GM18517 (cell line): ENCODE data around the gene DNAJB11.
"Not testable (repeated sequence)": the region's sequence is repeated elsewhere in the genome, so short reads cannot be mapped to it uniquely, and the experiment has no call there.

Source experiments
- ATAC-seq: cut with Tn5 transposase; IDR thresholded peaks from one replicate; pipeline ENCODE4 v1.9.1; 2021; ENCODE audit warnings: mild to moderate bottlenecking, moderate library complexity; ENCODE audit not compliant: unreplicated experiment

The DNAJB11 gene

GRCh38 chr3:186617036-186617946 is 46.8 kb downstream of the DNAJB11 start:
- ATAC-seq, result peak; percentile 90

- ATAC-seq, result no peak
These were observed 47.9 kb downstream of the DNAJB11 start for GRCh38 chr3:186618318-186618938.

- no peak for ATAC-seq
These were observed 49.3 kb downstream of the DNAJB11 start for GRCh38 chr3:186619787-186620212.

GRCh38 chr3:186620213-186621092 is 49.9 kb downstream of the DNAJB11 start:
- ATAC-seq, result no peak

GRCh38 chr3:186621894-186622650 is 51.6 kb downstream of the DNAJB11 start:
- ATAC-seq, result no peak

DNA sequence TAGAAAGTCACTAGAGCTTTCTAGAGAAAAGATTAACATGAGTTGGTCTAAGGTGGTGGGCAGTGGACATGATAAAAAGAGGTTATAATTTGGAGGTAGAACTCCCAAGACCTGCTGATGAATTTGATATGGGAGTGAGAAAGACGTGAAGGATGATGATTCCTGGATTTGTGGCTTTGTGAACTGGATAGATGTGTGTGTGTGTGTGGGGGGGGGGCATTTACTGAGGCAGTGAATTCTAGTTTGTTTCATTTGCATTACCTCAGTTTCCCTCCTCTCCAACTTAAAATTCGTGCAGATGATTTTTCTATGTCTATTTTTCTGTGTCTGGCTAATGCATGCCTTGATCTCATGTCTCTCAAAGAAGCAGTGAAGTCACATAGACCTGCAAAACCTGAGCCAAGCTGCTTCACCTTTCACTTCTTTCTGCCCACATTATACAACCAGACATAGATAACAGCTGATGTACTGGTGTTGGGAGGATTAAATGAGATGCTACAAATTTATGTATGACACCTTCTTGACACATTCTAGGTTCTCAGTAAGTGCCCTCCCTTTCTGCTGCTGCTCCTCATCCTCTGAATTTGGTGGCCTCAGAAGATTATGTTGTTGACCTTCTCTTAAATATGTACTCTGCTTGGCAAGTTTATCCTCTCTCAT is 52.3 kb downstream of the DNAJB11 start:
- ATAC-seq, result no peak

- ATAC-seq, result no peak
These were observed 54.1 kb downstream of the DNAJB11 start for GRCh38 chr3:186624598-186624997.

GRCh38 chr3:186625600-186626042 is 55.1 kb downstream of the DNAJB11 start:
- ATAC-seq, result no peak

DNA sequence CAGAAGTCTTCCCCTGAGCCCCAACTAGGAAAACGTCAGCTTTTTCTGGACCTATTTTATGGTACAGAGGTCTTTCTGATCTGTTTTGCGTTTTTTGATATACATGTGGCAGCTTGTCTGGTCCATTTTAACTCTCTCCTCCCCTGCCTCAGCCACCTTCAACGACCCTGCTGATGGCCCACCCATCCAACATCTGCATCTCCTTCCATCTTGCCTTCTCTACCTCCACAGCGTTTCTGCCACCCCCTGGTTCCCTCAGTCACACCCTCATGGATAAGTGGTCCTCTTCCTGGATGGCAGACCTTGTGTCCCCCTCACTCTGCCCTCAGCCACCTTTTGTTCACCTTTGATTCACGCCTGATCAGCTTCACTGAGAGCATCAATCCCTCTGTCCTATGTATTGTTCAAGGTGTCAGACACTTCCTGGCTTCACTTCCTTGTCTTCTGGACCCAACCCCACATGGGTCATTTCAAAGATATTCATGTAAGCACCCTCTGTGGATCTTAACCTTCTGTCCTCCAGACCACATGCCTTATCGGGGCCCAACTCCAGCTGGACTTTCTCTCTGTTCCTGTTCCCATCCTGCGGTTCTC is 55.8 kb downstream of the DNAJB11 start:
- ATAC-seq, result no peak

DNA sequence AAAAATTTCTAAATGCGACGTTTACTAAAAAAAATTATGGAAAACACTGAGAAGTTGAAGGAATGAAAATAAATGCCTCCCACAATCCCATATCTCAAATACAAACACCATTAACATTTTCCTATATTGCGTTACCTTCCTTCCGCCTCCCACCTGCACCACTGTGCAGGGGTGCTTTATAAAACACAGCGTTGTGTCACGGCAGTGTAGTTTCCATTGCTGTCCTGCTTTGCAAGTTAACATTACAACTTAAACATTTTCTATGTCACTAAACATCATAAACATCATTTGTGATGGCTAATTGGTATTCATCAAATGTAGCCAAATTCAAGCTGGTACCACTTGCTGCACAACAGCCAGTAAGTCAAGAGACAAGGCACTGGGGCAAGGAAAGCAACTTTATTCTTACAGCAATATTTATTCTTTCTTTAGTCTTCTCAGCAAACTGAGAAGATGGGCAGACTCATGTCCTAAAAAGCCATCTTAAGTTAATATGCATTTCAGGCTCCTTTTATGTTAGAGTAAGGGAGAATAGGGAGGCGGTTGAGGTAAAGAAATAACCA is 57.4 kb downstream of the DNAJB11 start:
- ATAC-seq, result no peak

DNA sequence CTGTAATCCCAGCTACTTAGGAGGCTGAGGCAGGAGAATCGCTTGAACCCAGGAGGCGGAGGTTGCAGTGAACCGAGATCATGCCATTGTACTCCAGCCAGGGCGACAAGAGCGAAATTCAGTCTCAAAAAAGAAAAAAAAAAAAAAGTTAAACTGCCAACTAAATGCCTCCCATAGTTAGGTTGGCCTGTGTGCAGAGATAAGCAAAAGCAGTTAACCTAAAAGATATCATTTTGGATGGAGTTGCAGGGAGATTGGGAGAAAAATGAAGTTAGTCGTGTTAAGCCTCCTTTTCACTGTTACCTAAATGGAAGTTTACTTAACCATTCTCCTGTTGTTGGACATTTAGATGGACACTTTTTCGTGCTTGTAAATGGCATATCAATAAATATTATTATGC is 58.2 kb downstream of the DNAJB11 start:
- no peak for ATAC-seq

DNA sequence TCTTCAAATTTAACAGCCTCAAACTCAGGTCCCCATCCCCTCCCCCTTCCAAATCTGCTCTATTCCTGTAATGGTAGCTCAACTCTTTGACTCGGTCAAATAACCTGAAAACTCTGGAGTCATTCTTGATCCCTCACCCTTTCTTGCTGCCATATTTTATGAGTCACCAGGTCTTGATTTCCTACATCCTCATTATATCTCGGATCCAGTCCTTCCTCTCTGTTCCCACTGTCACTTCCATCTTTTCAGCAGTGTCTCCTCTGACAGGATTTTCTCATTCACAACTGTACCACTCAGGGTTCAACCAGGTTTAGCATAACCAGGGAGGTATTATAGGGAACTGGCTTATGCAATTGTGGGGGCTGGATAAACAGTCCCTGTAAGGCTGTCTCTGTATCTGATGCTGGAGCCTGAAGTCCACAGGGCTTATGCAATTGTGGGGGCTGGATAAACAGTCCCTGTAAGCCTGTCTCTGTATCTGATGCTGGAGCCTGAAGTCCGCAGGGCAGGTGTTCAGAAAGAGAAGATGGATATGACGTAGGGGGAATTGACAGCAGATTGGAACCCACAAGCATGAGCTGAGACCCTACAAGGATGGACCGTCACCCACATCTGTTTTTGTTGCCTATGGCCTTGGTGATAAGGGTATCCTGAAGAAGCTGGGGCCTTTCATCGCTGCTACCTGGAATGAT is 60.6 kb downstream of the DNAJB11 start:
- no peak for ATAC-seq

DNA sequence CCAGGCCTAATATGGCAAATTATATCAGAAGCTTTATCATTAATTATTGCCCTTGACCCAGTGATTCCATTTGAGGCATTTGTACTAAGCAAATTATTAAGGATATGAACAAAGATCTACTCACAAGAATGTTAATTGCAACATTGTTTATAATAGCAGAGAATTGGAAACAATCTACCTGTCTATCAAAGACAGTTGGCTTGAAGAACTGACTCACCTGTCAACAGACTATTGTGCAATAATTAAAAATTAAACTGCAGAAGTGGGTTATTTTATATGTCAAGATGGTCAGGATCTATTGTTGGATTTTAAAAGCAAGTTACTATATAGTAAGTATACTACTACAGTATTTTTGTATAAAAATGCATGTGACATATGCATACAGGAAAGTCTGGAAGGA is 63.0 kb downstream of the DNAJB11 start:
- no peak for ATAC-seq

- ATAC-seq, result not testable (repeated sequence)
These were observed 63.7 kb downstream of the DNAJB11 start for GRCh38 chr3:186634207-186634606.
